Measurements from ENCODE around the gene WDR86.

The WDR86 gene

DNA sequence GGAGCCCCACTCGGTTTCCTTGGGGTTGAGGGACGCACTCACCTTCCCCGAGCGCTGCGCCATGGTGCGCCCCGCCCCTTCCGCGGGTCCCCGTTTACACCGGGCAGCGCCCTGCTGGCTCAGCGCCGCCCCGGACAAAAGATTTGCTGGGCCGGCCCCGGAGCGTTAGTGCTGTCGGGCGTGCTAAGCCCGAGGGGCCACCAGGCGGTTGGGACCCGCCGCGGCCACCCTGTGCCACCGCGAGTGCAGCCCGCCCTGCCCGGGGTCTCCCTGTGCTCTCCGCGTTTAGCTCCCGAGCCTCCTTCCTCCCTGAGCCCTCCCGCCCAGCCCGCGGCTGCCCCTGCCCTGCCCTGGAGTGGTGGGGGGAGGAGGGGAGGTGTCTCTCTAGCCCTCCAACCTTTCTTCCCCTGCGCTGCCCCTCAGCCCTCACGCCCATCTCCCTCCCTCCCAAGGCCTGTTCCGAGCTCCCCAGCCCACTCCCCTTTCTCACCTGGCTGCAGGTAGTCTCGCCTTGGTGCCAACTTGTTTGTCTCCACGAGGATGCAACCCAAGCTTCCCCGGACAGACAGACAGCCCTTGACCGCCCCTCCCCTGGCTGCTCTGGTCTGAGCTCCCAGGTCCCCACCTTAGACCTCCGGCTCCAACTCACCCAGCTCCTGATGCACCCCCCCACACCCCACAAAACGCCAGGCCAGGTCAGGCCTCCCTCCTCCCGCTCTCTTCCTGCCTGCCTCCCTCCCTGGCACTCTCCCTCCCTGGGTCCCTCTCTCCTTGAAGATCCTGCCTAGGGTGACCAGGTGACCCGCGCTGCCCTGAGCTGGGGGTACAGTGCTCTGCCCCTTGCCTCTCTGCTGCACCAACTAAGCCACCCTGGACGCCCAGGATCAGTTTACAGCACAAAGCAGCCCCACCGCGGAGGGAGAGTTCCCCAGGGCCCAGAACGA, 30.3 kb upstream of the WDR86 start, which contains the start of gene CRYGN:
Gene CRYGN (minus strand): TSS at position 287 of the 944 bp plus-strand sequence. CDS start 224 bp downstream, at position 63.
- peak; percentile 54 for DNase-seq

DNA sequence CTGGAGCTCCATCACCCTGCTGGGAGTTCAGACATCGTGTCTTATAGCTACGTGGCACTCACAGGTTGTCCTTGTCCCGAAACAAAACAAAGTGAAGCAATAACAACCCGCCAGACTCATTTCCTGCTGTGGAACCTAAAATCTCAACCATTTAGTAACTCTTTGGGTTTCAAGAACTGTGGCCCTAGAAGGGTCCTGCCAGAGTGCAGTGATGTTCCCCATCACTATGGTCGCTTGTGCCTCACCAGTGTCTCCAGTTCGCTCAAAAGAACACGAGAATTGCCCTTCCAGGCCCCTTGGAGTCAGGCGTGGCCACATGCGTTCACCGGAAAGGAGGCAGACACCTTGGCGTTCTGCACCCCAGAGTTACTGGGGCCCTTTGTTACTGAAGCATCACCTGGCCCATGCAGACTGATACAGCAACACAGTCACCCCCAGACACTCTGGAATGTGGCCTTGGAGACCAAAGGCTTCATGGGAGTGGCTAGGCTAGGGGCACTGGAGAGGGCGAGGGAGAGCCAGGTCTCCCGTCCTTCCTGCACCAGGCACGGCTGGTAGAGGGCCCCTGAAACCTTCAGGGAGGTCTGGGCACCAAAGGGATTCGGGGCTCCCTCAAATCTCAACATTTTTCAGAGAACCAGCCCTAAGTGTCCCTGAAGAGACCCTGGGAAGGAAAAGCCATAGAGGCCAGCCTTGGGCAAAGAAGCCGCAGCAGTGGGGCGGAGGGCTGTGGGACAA, 29.2 kb upstream of the WDR86 start:
- DNase-seq: no peak

DNA sequence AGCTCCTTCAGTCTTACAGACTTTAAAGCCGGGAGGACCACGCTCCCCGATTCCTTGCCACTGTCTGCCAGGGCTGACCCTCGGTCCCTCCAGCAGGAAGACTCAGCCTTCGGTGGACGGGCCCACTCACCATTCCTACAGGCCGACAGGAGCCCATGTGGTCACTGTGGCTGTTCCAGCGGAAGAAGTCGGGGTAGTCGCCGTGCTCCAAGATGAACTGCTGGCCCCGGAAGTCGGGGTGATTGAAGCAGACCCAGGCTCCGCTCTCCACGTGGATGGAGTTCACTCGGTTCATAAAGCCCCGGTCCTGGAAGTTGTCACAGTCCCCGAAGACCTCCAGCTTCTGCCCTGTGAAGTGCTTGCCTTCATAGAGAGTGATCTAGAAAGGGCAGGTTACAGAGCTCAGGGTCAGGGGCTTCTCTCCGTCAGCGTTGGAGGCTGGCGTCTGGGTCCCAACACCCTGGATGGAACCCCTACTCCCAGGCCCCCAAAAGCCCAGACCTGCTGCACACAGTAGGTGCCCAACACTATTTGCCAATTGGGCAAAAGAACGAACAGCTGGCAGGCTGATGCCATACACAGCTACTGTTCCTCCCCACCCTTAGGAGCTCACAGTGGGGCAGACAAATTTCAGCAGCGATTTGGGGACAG, 28.2 kb upstream of the WDR86 start:
- DNase-seq: no peak

DNA sequence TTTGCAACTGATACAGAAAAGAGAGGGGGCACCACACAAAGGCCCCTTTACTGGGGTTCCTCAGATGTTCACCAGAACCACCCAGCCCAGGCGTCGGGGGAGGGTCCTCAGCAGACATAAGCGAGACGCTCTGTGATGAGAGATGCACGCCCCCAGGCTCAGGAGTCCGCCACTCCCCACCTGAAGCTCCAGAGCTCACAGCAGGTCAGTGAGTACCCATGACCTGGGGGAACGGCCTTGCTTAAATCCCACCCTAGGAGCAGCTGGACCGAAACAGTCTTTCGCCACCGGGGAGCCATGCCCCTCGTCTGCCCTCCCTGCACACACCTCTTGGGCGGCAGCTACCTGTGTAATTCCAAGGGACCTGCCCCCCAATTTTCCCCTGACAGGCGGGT, 27.3 kb upstream of the WDR86 start:
- no peak for DNase-seq

DNA sequence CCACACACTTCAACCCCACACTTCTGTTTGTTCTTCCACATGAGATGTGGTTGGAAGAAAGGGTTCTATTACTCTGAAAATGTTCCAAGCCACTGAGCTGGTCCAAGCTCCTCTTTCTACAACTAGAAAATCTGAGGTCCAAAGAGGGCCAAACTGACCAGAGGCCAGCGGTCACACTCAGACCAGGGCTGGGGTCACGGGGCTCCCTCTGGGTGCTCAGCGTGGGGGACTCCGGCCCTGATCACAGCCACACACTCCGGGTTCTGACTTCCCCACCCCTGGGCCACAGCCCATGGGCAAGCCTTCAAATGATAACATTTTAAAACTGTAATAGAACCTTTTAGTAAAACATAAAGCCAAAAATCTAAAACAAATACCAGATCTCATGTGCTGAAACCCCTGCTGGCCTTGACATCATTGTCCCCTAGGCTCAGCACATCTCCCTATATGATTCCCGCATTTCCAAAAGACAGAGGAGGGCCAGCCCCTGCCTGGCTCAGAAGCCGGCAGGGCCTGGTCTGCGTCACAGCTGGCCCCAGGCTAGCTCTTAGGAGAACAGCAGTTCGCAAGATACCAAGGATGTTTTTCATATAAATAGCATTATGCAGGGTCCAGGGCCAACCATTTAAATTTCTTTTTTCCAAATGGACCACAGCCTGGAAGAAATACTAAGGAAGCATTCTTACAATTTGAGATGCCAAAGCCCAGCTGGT, 26.8 kb upstream of the WDR86 start:
- no peak for DNase-seq

DNA sequence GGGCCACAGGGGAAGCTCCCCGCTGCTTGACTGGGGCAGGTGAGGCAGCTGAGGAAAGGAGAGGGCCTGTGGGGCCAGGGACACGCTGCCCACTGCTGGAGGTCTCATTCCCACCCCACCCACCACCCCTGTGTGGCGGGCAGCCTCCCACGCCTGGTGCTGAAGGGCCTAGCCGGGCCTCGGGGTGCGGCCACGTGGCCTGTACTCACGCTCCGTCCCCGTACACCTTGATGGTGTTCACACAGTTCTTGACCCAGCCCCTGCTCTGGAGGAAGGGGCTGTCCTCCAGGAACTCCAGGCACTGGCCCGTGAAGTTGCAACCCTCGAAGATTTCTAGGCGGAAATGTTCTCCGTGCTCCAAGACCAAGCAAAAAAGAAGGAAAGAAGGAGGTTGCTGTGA, 26.1 kb upstream of the WDR86 start:
- no peak for DNase-seq

DNA sequence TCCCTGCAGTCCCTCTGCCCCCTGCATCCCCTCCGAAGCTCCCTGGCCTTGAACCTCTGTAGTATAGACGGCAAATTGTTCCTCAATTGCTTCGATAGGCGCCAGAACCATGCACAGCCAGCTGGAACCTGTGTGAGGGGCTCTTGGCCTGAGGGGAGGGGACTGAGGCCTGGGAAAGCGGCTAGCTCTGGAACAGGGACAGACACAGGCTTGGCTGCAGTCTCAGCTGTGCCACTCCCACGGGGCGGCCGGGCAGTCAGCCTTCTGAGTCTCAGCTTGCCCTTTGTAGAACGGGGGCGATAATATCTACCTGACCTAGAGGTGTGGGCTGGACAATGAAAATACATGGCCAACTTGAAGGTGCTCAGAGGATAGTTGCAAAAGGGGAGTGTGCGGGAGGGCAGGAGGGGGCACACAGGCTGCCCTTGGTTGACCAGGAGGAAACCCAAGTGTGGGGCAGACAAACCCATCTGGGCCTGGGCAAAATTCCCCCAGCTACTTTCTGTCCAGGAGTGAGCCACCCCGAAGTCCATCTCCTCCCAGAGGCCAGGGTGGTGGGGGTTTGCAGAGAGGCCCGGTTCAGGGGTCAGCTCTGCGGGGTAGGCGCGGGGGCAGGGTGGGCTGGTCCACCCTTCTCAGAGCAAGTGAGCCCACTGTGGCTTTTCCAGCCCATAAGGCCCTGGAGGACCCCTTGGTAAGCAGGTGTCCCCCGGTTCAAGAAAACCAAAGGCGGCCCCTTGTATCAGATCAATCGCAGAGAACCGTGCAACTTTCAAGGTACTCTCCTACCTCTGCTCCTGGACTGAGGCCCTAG, 25.5 kb upstream of the WDR86 start:
- DNase-seq: no peak

DNA sequence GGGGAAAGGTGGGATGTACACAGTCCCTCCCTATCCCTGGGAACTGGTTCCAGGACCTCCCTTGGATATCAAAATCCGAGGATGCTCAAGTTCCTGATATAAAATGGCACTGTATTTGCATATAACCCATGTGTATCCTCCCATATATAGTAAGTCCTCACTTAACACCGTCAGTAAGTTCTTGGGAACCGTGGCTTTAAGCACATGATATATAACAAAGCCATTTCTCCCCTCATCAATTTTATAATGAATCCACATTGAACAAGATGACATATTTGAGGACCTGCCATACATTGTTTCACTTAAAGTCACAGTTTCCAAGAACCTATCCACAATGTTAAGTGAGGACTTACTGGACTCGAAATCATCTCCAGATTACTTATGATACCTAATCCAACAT, 24.7 kb upstream of the WDR86 start:
- no peak for DNase-seq

DNA sequence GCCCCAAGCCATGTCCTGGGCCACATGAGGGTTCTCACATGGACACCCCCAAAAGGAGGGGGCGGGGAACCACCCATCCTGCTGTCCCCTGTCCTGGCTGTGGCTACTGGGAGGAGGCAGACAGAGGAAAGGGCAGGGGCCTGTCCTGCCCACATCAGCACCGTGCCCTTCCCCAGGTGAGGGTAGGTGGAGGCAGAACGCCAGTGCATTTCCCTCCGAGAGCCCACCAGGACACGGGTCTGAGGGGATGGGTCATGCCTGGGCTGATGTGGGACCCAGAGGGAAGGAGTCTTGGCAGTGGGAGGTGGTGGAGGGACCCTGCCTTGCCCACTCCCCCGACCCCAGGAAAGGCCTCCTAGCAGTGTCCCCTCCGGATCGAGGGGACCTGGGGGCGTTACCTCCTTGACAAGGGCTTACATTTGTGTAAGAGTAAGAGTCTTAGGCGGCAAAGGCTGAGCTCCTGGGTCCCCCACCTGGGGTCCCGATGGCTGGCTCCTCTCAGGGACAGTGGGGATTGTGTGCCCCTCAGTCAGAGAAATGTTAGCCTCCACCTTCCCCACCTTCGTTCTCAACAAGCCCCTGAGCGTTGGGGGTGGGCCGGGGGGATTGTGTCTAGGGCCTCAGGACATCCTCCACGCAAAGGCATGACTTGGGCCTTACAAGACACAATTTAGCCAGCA, 24.0 kb upstream of the WDR86 start:
- no peak for DNase-seq

DNA sequence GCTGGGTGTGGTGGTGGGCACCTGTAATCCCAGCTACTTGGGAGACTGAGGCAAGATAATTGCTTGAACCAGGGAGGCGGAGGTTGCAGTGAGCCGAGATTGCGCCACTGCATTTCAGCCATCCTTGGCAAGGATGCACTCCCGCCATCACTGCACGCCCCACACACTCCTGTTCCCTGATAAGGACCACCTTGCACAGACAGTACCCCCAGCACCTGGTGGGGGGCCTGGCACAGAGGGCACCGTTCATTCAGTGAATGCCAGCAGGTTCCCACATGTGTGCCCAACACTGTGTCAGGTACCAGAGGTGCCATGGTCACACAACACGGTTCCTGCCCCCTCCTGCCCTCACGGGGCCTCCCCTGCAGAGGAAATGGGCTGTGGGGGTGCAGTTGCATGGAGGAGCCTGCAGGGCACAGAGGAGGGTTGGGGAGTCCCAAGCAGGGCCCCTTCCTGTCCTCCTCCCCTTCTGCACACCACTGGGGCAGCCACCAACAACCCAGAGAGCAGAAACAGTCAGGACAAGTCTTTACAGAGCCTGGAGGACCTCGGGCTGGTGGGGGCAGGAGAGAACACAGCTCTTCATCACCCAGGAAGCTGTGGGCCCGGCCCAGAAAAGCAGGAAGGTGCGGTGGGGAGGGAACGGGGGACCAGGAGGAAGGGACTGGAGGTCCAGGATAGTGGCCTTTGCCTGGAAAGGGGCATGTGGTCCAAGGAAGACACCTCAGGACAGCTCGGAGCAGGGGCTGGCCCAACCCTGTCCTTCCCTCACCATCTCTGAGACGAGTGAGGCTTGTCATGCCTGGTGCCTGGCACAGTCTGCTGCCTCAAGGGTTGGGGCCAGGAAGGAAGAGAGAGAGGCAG, 23.1 kb upstream of the WDR86 start:
- DNase-seq: no peak

DNA sequence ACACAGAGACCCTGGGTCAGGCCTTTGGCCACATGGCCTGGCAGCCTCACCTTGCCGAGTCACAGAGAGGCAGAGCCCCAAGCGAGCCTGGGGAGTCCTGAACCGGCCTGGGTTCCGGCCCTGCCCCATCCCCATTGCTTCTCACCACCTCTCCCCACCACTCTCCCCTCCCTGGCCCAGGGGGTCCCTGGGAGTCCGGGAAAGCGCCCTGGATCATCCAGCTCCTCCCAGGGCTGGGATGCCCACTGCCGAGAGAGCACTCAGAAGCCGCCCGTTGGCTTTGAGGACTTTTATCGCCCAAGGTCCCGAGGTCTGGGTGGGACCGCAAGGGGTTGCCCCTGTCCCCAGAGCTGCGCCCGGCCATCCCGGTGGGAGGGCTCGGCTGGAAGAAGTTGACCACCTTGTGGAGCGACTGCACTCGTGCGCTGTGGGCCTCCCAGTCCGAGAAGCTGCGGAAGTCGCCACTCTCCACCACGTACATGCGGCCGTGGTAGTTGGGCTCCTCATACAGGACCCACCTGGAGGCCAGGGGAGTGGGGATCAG, 22.0 kb upstream of the WDR86 start:
- no peak for DNase-seq

DNA sequence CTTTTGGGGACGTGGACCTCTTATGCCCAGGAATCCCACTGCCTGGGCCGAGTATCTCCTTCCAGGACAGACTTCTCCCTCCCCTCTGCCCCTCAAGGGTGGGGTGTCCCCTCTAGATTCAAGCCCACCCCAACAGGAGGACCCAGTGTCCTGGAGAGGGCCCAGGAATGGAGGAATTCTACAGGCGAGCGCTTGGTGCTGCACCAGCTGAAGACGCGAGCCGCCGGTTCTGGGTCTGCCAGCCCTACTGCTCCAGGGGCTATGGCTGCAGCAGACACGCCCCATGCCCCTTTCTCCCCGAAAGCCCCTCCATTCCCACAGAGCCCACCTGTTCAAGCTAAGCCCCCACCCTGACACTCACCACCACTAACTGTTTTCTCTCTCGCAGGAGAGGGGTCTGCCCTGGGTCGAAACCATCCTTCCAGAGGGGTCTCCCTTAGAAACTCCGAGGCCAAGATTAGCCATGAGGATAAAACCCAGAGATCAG, 21.5 kb upstream of the WDR86 start:
- DNase-seq: no peak

DNA sequence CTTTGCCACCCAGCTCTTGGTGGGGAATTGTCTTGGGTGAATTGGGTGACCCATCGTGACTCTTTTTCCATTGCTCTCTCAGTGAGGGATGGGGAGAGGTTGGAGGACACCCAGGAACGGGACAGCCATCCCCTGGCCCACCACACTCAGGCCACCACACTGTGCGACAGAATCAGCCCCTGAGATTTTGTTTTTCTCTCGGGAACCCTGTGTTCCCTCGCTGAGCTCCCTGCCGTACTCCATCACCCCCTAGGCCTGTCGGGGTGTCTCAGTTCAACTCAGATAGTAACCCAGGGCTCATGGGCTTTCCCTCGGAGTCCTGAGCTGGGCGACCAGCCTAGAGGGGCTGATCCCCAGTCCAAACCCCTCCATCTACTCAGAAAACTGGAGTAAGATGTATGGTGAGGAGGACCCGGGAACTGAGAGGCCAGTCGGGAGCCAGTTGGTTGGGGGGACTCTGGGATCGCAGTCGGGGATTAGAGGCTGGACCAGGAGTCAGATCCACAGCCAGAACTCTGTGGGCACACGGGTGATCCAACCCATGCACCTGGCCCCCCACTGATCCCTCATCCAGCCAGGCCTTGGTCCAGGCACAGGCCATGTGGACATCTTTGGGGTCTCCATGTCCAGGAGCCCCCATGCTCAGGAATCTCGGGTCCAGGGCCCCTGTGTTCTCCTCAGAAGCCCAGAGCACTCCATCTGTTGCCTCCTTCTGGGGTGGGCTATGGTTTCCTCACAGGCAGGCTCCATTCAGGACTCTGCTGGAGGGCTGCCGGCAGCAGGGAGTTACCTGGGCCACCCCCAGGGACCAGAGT, 20.8 kb upstream of the WDR86 start:
- no peak for DNase-seq

DNA sequence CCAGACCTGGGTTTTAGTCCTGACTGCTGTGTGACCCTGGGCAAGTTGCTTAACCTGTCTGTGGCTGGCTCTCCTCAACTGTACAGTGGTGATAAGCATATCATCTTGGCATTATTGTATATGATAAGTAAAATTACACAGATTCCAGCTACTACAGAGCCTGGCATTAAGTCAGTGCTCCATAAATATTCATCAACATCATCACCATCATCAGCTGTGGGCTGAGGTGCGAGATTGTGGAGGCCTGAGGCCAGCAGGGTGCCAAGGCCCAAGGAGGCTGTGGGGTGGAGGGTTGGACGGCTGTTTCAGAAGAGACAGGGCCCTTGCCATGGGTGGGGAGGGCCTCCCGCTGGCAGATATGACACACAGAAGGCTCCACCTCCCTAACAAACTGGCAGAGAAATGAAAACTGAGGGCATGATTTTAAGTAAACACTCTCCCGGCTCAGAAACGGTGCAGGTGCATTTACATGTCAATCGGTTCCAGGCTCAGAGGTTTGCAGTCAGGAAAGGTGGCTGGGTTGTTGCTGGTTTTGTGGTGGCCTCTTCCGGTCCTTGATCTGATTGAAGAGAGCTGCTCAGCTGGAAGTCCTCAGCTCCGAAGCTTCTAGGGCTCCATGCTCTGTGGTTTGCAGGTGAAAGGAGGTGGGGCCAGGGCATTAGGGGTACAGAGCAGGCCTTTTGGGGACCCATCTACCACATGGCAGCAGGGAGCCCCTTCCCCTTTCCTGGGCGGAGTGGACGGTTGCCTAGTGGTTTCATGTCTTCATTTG, 19.9 kb upstream of the WDR86 start:
- DNase-seq: peak; percentile 84

DNA sequence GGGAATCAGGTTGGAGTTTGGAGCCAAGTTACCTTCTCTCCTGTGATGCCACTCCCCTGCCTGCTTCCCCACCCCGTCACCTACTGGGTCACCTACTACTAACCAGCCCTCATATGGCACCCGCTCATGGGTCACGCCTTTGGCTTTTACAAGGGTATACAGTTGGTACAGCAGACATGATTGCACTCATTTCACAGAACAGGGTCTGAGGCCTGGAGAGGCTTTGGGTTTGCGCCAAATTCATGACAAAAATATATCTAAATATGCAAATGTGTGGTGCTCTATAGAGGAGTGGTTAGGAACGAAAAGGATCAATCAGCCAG, 19.4 kb upstream of the WDR86 start:
- no peak for DNase-seq

DNA sequence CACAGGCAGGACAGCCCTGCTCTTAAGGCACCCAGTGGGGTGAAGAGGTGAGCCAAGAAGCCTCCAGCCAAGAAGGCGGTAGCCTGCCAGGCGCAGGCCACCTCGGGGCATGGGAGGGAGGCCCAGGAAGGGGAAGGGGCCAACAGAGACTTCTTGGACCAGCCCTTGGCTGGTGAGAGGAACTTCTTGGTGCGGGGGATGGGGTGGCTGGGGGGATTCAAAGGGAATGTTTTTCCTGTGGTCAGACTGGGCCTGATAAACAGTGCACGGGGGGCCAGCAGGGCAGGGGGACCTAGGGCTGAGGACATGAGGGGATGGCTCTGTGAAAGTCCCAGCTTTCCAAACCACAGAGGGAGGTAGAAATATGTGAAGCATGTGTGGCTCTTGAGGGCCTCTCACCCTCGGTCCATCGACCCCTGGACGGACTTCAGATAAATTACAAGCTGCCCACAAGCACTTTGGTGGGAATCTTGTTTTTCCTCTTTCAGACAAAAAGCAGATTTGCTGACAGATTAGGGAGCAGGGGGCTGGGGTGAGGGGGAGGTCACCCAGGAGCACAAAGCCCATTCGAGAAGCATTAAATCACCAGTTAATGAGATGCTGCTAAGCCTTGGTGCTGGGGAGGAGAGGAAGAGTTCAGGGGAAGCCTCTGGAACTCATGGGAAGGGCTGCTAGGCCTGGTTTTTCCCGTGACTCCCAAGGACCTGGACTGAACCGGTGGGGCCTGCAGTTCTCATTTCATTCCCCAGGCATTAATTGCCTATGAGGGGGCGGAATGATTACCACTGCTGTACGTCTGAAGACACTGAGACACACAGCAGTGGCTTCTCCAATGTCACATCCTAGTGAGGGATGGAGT, 18.8 kb upstream of the WDR86 start:
- DNase-seq: peak; percentile 78

DNA sequence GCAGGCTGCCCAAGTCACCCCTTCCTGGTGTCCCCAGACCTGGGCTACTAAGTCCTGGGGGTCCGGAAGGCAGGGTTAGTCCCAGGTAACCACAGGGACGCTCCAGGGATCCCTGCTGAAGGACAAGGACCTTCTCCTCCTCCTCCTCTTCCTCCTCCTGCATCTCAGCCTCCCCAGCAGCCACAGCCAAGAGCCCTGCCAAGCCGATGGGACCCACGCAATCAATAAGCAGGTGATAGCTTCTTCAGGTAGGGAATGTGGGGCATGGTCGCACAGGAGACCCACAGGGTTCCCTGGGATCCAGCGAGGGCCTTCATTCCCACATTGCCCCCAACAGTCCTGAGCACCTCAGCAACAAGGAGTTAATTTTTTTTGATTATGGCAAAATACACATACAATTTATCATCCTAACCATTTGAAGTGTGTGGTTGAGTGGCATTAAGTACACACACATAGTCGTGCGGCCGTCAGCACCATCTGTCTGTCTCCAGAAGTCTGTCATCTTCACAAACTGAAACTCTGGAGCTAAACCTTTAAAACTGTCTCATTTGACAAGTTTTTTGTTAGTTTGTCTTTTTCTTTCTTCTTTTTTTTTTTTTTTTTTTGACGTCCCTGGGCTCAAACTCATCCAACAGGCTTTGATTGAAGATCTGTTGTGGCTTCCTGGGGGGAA, 18.0 kb upstream of the WDR86 start:
- peak; percentile 78 for DNase-seq

Measured in NCI-H69 (cell line).